ENCODE measurements around the gene OR1C1. TPM values are rescaled to one million over a fixed set of nuclear protein-coding genes. Genes with fewer than 3 reads are reported as not detected.
"Not testable (repeated sequence)": the region's sequence is repeated elsewhere in the genome, so short reads cannot be mapped to it uniquely, and the experiment has no call there.

OR1C1 gene
- total RNA-seq (not detected), total RNA-seq (0 to 0.11 (median 0) reads per million in 172 experiments)
- not detected for polyA plus RNA-seq (2013, experiment 1 of 2)
- polyA plus RNA-seq (2013, experiment 2 of 2) = not detected

GRCh38 chr1:247760456-247760855, at the start of gene OR1C1:
Gene OR1C1 (minus strand): TSS chr1:247760556. CDS start chr1:247758406, 2,150 bp downstream.
- intact Hi-C loops (cut with DNase I, micrococcal nuclease) = no loop called here
- no peaks in the 10 kb centered on the region for H3K9me3 Mint-ChIP-seq
- Histone ChIP-seq H3K27me3 (ENCODE audit: control insufficient read depth in 1 of 2, insufficient read depth in 2 of 2, low read length in 2 of 2) (no peaks in the 10 kb centered on the region), H3K27ac (ENCODE audit: low read depth in 1 of 2, low read length in 2 of 2) (no peak within 1 kb of the TSS), H3K9me3 (ENCODE audit: control insufficient read depth in 1 of 2, insufficient read depth in 1 of 2, low read length in 2 of 2) (no peaks in the 10 kb centered on the region), H3K4me3 (ENCODE audit: low read length) (no peak within 1 kb of the TSS), H3K4me1 (ENCODE audit: insufficient read depth, low read length) (no peaks in the 10 kb centered on the region), H3K36me3 (ENCODE audit: insufficient read depth, low read length) (no peaks in the 10 kb centered on the region)
- H3K4me1 Mint-ChIP-seq (ENCODE audit: low read depth) = no peaks in the 10 kb centered on the region
- DNase-seq (no peak), ATAC-seq (ENCODE audit: poor library complexity) (no peak)
- POLR2A ChIA-PET = no interaction called here
- H3K27ac Mint-ChIP-seq = no peak within 1 kb of the TSS
- no peak for TF ChIP-seq CTCF (IDR thresholded peaks at IDR 0.05)
- no peaks in the 10 kb centered on the region for H3K27me3 Mint-ChIP-seq
- CTCF ChIA-PET = no interaction called here
- H3K36me3 Mint-ChIP-seq (ENCODE audit: low read depth) = no peaks in the 10 kb centered on the region
- no peak within 1 kb of the TSS for H3K4me3 Mint-ChIP-seq

- H3K36me3 Mint-ChIP-seq (ENCODE audit: low read depth) = no peaks in the 10 kb centered on the region
- no peak overlapping the region for H3K4me3 Mint-ChIP-seq
- Histone ChIP-seq H3K36me3 (ENCODE audit: insufficient read depth, low read length) (no peaks in the 10 kb centered on the region), H3K27me3 (ENCODE audit: control insufficient read depth in 1 of 2, insufficient read depth in 2 of 2, low read length in 2 of 2) (peaks cover 0 to 3% of the 10 kb centered on the region in 2 experiments), H3K4me3 (ENCODE audit: low read length) (no peak overlapping the region), H3K27ac (ENCODE audit: low read depth in 1 of 2, low read length in 2 of 2) (no peak overlapping the region), H3K4me1 (ENCODE audit: insufficient read depth, low read length) (no peaks in the 10 kb centered on the region), H3K9me3 (ENCODE audit: control insufficient read depth in 1 of 2, insufficient read depth in 1 of 2, low read length in 2 of 2) (no peaks in the 10 kb centered on the region)
- DNase-seq (no peak), ATAC-seq (ENCODE audit: poor library complexity) (no peak)
- POLR2A ChIA-PET = no interaction called here
- no peaks in the 10 kb centered on the region for H3K4me1 Mint-ChIP-seq (ENCODE audit: low read depth)
- no peaks in the 10 kb centered on the region for H3K27me3 Mint-ChIP-seq
- H3K27ac Mint-ChIP-seq = no peak overlapping the region
- no peak for TF ChIP-seq CTCF (IDR thresholded peaks at IDR 0.05)
- intact Hi-C loops (cut with DNase I, micrococcal nuclease) = no loop called here
- CTCF ChIA-PET = no interaction called here
- H3K9me3 Mint-ChIP-seq = peaks cover 7% of the 10 kb centered on the region
Measured at GRCh38 chr1:247797518-247797917, 37.2 kb upstream of the OR1C1 start.

- no peaks in the 10 kb centered on the region for H3K27me3 Mint-ChIP-seq
Measured at GRCh38 chr1:247769603-247770002, 9.2 kb upstream of the OR1C1 start.

GRCh38 chr1:247754311-247754710, 6.0 kb downstream of the OR1C1 start:
- H3K4me3 Mint-ChIP-seq; H3K36me3 ChIP-seq (ENCODE audit: insufficient read depth, low read length); POLR2A ChIA-PET; H3K9me3 Mint-ChIP-seq; H3K27ac ChIP-seq (ENCODE audit: low read depth in 1 of 2, low read length in 2 of 2); DNase-seq; intact Hi-C loops (cut with DNase I, micrococcal nuclease); H3K4me1 Mint-ChIP-seq (ENCODE audit: low read depth); H3K27me3 ChIP-seq (ENCODE audit: control insufficient read depth in 1 of 2, insufficient read depth in 2 of 2, low read length in 2 of 2); H3K4me1 ChIP-seq (ENCODE audit: insufficient read depth, low read length); CTCF ChIA-PET; H3K4me3 ChIP-seq (ENCODE audit: low read length); H3K27me3 Mint-ChIP-seq; ATAC-seq (ENCODE audit: poor library complexity); H3K36me3 Mint-ChIP-seq (ENCODE audit: low read depth); H3K27ac Mint-ChIP-seq: not testable (repeated sequence)
- peaks cover 0 to 12% of the 10 kb centered on the region in 2 experiments for H3K9me3 ChIP-seq (ENCODE audit: control insufficient read depth in 1 of 2, insufficient read depth in 1 of 2, low read length in 2 of 2)

More at GRCh38 chr1:247769603-247770002, 9.2 kb upstream of the OR1C1 start:
- no peak overlapping the region for H3K27ac ChIP-seq (ENCODE audit: low read depth in 1 of 2, low read length in 2 of 2)
- H3K4me1 Mint-ChIP-seq (ENCODE audit: low read depth) = no peaks in the 10 kb centered on the region
- POLR2A ChIA-PET = no interaction called here
- H3K9me3 Mint-ChIP-seq = no peaks in the 10 kb centered on the region
- intact Hi-C loops (cut with DNase I, micrococcal nuclease) = no loop called here
- TF ChIP-seq CTCF (IDR thresholded peaks at IDR 0.05) = no peak
- H3K27ac Mint-ChIP-seq = no peak overlapping the region
- peaks cover 0 to 4% of the 10 kb centered on the region in 2 experiments for H3K9me3 ChIP-seq (ENCODE audit: control insufficient read depth in 1 of 2, insufficient read depth in 1 of 2, low read length in 2 of 2)
- H3K36me3 ChIP-seq (ENCODE audit: insufficient read depth, low read length) = no peaks in the 10 kb centered on the region
- H3K36me3 Mint-ChIP-seq (ENCODE audit: low read depth) = no peaks in the 10 kb centered on the region
- H3K4me3 ChIP-seq (ENCODE audit: low read length) = no peak overlapping the region
- CTCF ChIA-PET = no interaction called here
- H3K4me1 ChIP-seq (ENCODE audit: insufficient read depth, low read length) = no peaks in the 10 kb centered on the region
- H3K4me3 Mint-ChIP-seq = no peak overlapping the region
- no peak for ATAC-seq (ENCODE audit: poor library complexity)
- no peak for DNase-seq
- H3K27me3 ChIP-seq (ENCODE audit: control insufficient read depth in 1 of 2, insufficient read depth in 2 of 2, low read length in 2 of 2) = no peaks in the 10 kb centered on the region
